Islet precursor cell (in vitro differentiated cells): ENCODE measurements around the gene ACTL7B.
"Not testable (repeated sequence)": the region's sequence is repeated elsewhere in the genome, so short reads cannot be mapped to it uniquely, and the experiment has no call there.

ENCODE experiments used
- DNase-seq: peaks from one replicate; pipeline ENCODE4 v3.0.0-alpha.2; 2018

ACTL7B gene

GRCh38 chr9:108867829-108868228 is 12.0 kb upstream of the ACTL7B start:
- no peak for DNase-seq

GRCh38 chr9:108867116-108867515 is 11.3 kb upstream of the ACTL7B start:
- DNase-seq = no peak

GRCh38 chr9:108866001-108866420 is 10.2 kb upstream of the ACTL7B start:
- no peak for DNase-seq

DNA sequence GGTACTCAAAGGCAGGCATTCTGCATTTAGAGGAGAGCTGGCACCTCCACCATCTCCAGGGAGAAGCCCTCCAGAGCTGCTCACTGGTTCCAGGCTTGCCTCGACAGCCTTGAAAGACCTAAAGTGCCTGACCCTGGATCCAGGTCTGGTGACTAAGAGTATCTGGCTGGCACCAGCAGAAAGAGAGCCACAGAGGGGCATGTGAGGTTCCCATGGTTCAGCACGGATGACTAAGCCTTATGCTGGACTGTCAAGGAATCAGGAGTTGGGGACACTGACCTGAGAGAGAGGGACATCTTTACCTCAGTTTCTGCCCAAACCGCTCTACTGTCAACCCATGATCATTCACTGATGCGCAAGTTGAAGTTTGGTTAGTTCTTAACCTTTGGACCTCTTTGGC is 9.3 kb upstream of the ACTL7B start:
- no peak for DNase-seq

GRCh38 chr9:108864446-108864845 is 8.7 kb upstream of the ACTL7B start:
- DNase-seq = no peak

- DNase-seq = no peak
Measured at GRCh38 chr9:108863891-108864290, 8.1 kb upstream of the ACTL7B start.

DNA sequence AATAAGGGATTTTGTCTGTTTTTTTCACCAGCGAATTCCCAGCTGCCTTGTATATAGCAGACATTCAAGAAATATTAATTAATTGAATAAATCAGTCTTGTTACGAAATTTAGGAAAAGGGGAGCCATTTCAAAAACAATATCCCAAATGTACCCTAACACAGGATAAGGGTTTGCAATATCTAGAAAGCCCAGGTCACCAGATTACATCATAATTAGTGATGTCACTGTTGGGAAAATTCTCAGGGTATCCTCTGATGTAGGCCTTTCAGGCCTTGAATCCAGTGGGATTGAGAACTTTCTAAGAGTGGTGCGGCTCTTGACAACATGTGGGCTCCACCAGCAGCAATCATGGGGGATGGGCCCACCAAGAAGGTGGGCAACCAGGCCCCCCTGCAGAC is 6.2 kb upstream of the ACTL7B start, which contains the start of gene ACTL7A:
TSS of gene ACTL7A (plus strand) at position 270 of the 400 bp plus-strand sequence. CDS start at position 327, 57 bp downstream.
- no peak for DNase-seq

- no peak for DNase-seq
Measured at GRCh38 chr9:108861464-108861863, 5.7 kb upstream of the ACTL7B start.

GRCh38 chr9:108860764-108861163 is 5.0 kb upstream of the ACTL7B start:
- DNase-seq = no peak

- no peak for DNase-seq
Measured at GRCh38 chr9:108860354-108860753, 4.6 kb upstream of the ACTL7B start.

DNA sequence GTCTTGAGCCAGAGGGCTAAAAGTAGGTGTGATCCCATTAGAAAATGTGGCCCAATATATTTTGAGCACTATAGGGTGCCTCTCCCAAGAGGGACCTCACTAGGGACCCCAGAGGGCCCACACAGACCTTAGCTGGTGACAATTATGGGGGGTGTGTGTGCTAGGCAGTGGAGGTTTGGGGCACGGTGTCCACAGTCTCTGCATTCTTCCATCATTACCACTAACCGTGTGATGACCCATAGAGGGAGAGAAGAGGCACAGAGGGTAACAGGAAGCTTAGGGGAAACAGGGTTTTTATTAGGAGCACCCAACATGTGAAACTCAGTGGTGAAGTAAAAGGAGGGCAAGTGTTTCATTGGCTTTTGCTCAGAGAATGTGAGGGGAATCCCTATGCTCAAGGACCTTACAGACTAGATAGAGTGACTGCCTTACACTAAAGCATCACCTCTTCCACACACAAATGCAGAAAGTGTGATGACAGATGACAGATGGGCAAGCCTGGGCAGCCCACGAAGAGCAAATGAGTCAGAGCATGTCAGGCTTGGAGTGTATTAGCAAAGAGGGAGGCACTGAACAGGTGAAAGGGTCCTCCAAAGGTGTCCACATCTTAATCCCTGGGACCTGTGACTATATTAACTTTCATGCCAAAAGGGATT is 3.8 kb upstream of the ACTL7B start:
- DNase-seq = no peak

GRCh38 chr9:108857572-108857971 is 1.8 kb upstream of the ACTL7B start:
- DNase-seq = no peak

- DNase-seq = no peak
Measured at GRCh38 chr9:108855529-108855886, 278 bp downstream of the ACTL7B start.

GRCh38 chr9:108854641-108855528 is 901 bp downstream of the ACTL7B start:
- no peak for DNase-seq

DNA sequence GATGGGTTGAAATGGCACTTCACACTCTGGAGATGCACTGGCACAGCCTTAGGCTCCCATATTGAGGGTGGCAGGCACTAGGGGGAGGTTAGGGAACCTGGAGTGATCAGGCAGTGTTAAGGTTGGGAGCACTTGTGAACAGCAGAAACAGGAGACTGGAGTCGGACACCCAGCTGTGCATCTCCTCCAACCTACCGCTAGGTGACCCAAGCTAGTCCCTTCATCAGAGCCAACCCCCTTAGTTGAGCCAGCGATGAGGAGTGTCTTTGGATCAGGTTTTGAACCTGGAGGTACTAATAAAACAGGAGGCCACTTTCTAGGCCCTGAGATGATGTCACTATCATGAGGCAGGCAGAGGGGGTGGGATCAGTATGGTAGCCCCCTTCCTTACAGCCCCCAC is 1.7 kb downstream of the ACTL7B start:
- DNase-seq = no peak

- no peak for DNase-seq
Measured at GRCh38 chr9:108852079-108852478, 3.7 kb downstream of the ACTL7B start.

DNA sequence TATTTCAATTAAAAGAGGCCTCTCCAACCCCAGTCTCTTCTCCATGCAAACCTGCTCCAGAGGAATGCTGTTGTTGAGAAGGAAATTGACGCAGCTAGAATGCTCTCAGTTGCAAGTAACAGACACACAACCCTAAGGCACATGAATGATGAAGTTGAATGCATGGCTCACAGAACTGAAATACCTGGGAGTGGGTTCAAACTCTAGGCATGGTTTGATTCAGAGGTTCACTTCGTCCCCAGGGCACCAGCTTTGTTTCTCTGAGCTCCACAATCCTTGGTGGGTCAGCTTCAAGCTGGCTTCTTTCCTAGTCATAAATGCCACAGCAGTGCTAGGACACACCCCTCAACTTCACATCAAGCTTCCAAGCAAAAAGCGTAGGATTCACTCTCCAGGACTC is 4.6 kb downstream of the ACTL7B start:
- no peak for DNase-seq

DNA sequence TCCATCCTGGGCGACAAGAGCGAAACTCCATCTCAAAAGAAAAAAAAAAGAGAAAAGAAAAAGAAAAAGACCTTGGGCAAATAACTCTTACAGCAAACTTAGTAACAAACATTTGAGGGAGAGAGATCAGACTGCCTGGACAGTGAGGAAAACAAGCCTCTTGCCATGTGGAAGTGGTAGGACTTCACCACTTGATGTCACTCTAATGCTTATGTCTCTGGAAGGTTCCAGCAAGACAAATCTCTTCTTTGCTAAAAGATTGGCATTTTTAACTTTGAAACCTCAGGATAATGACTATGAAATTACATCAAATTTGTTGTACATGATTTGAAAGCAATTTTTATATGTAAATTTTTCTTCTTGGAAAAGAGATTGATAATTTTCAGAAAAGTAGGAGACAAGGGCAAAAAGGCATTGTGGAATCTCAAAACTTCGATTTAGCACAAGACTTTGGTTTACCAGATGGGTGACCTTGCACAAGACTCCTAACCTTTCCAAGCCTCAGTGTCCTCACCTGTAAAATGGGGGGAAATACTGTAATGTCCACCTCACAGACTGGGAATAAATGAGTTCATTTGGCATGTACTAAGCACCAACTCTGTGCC is 5.4 kb downstream of the ACTL7B start:
- DNase-seq = no peak

- DNase-seq = not testable (repeated sequence)
Measured at GRCh38 chr9:108848296-108848695, 7.5 kb downstream of the ACTL7B start.

DNA sequence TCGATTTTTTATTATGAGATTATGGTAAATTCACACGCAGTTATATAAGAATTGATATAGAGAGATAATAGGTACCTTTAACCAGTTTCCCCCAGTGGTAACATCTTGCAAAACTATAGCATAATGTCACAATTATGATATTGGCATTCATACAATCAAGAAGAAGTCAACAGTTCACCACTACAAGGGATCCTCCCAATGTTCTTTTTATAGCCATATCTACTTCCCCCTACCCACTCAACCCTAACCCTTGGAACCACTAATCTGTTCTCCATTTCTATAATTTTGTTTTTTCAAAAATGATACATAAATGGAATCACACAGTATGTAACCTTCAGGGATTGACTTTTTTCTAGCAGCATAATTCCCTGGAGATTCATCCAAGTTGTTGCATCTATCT is 9.8 kb downstream of the ACTL7B start:
- DNase-seq = no peak

GRCh38 chr9:108845507-108845906 is 10.3 kb downstream of the ACTL7B start:
- no peak for DNase-seq

- DNase-seq = no peak
Measured at GRCh38 chr9:108844856-108845255, 10.9 kb downstream of the ACTL7B start.

DNA sequence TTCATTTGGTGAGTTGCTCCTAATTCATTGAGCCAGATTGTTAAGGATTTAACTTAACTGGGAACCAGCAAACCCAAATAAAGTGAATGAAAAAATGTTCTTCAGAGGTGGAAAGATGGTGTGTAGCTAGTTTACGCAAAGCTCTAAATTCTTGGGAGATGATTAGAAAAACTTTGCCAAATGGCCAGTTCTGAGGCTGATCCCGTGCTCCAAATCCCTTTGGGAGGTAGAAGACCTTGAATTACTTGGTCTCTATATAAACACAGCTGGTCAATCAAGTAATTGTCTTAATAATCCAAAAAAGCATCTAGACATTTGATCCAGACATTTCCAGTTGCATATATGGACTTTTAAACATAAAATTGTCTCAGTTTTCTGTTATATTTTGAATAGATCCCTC is 11.4 kb downstream of the ACTL7B start:
- no peak for DNase-seq
